BLaER1 treated with 17β-estradiol and CSF1 and Interleukin-3, amounts not matched to agents 10 nM and 100 nM (cell line): ENCODE data around the gene TXNRD2.
A peak's percentile ranks its signal among the peaks of the same experiment; 100 is the strongest.

Experiments used
- H3K27ac ChIP-seq, 11 experiments: shearing (Covaris generic); formaldehyde crosslinking; 2 replicates each; pipeline ENCODE4 v1.8.1; 2022
- H3K27me3 ChIP-seq, 11 experiments: shearing (Covaris generic); formaldehyde crosslinking; 2 replicates each; pipeline ENCODE4 v1.8.1; 2022
- H3K36me3 ChIP-seq, 11 experiments: shearing (Covaris generic); formaldehyde crosslinking; 2 replicates each; pipeline ENCODE4 v1.8.1; 2022
- H3K4me1 ChIP-seq, 10 experiments: shearing (Covaris generic); formaldehyde crosslinking; 2 replicates each; pipeline ENCODE4 v1.8.1; 2022
- H3K4me2 ChIP-seq, 11 experiments: shearing (Covaris generic); formaldehyde crosslinking; 2 replicates each; pipeline ENCODE4 v1.8.1; 2022
- H3K4me3 ChIP-seq, 10 experiments: shearing (Covaris generic); formaldehyde crosslinking; 2 replicates each; pipeline ENCODE4 v1.8.1; 2022
- H3K9ac ChIP-seq, 11 experiments: shearing (Covaris generic); formaldehyde crosslinking; 2 replicates each; pipeline ENCODE4 v1.8.1; 2022
- H3K9me3 ChIP-seq, 11 experiments: shearing (Covaris generic); formaldehyde crosslinking; replicated peaks in 1 of 11; 2 replicates each; pipeline ENCODE4 v1.8.1; 2022
- H4K20me1 ChIP-seq, 11 experiments: shearing (Covaris generic); formaldehyde crosslinking; 2 replicates each; pipeline ENCODE4 v1.8.1; 2022
- Cebpa-rat ChIP-seq, 11 experiments: shearing (Covaris generic); IDR thresholded peaks; 2 replicates each; pipeline ENCODE4 v1.8.1; 2022

Gene TXNRD2

DNA sequence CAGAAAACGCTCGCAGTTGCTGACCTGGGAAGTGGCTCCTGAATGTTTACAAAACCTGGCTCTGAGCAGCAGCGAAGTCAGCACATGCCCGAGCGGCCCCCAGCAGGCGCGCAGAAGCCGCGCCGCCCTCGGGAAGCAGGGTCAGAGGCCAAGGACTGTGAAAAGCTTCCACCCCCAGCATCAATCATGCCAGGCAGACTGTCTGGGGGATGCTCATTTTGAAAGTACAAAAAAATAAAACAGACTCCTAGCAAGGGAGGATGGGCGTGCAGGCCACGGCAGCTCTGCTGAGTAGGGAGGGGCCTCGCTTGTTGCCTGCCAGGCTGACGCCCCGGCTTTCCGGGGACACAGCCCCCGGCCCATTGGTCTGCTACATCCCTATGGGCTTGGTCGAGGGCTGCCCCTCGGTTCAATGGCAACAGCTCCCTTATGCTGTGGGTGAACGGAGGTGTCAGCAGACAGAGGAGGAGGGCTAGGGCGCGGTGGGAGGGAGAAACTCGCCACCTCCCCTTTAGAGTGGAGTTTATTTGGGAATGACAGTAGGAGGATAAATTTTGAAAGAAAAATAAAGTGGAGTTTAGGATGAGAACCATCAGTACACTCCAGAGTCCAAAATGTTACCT is 49.2 kb downstream of the TXNRD2 start:
- H3K4me1 ChIP-seq, result peaks cover 44 to 99% (median 97%) of the 10 kb centered on the region in 10 experiments
- H3K9me3 ChIP-seq, result no peaks in the 10 kb centered on the region
- peak overlapping the region; percentile 82 to 99 (median 93) for H3K4me2 ChIP-seq
- H3K36me3 ChIP-seq, result peaks cover 0 to 26% (median 11%) of the 10 kb centered on the region in 11 experiments; a peak in 9 of 22 replicates
- no peak for TF ChIP-seq Cebpa-rat (IDR thresholded peaks at IDR 0.05)
- H3K27ac ChIP-seq, result peak overlapping the region in 10 of 11 experiments; percentile 13 to 97 (median 90); a peak in 19 of 22 replicates
- H3K9ac ChIP-seq, result peak overlapping the region in 10 of 11 experiments; percentile 32 to 86 (median 74); a peak in 17 of 22 replicates
- H3K27me3 ChIP-seq, result no peaks in the 10 kb centered on the region
- peaks cover 0 to 7% (median 0%) of the 10 kb centered on the region in 11 experiments; a peak in 1 of 22 replicates for H4K20me1 ChIP-seq
- H3K4me3 ChIP-seq, result peak overlapping the region in 7 of 10 experiments; percentile 19 to 45 (median 30); a peak in 10 of 20 replicates

DNA sequence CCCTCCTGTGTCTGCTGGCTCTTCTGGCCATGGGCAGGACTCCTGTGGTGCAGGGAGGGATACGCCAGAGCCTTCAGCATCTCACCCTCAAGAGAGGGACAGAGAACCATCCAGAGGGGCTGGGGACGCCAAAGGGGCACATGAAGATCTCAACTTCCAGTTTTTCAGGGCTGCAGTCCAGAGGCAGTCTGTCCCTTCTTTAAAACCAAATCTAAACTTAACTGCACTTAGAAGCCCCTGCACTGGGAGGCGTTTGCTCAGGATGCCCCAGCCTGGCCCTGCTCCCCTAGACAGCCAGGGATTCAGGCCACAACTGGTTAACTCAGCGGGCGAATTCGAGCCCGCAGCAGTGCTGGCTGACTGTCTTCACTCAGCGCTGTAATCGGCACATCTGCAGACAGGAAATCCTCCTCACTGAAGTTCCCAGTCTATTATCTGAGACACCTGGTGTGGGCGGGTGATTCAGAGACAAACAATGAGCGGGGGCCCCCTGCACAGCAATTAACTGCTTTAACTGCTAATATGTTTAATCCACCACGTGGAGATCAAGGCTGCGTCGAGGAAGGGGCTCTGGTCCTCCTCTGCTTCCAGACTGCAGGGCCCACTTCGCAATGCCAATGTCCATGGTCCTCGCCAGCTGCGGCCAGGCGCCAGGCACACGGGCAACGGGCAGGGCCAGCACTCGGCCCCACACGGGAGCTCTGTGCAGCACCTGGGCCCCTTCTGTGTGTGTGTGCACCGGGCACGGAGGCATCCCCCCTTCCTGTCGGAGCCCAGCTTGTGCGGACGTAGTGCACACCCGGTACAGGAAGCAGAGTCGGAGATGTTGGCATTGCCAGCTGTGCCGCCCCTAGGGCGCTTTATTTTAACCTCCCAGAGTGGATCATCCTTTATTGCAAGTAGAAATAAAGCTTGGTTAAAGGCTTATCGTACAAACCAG is 50.0 kb downstream of the TXNRD2 start:
- Histone ChIP-seq H3K9me3 (no peaks in the 10 kb centered on the region), H3K4me1 (peaks cover 52 to 99% (median 97%) of the 10 kb centered on the region in 10 experiments), H3K4me3 (peak overlapping the region in 7 of 10 experiments; percentile 19 to 45 (median 30); a peak in 11 of 20 replicates), H4K20me1 (peaks cover 0 to 4% (median 0%) of the 10 kb centered on the region in 11 experiments; a peak in 1 of 22 replicates), H3K4me2 (peak overlapping the region; percentile 82 to 99 (median 93)), H3K9ac (peak overlapping the region in 10 of 11 experiments; percentile 32 to 86 (median 74); a peak in 19 of 22 replicates), H3K27me3 (no peaks in the 10 kb centered on the region), H3K36me3 (peaks cover 0 to 26% (median 11%) of the 10 kb centered on the region in 11 experiments; a peak in 9 of 22 replicates), H3K27ac (peak overlapping the region in 10 of 11 experiments; percentile 47 to 97 (median 90); a peak in 19 of 22 replicates)
- no peak for TF ChIP-seq Cebpa-rat (IDR thresholded peaks at IDR 0.05)

DNA sequence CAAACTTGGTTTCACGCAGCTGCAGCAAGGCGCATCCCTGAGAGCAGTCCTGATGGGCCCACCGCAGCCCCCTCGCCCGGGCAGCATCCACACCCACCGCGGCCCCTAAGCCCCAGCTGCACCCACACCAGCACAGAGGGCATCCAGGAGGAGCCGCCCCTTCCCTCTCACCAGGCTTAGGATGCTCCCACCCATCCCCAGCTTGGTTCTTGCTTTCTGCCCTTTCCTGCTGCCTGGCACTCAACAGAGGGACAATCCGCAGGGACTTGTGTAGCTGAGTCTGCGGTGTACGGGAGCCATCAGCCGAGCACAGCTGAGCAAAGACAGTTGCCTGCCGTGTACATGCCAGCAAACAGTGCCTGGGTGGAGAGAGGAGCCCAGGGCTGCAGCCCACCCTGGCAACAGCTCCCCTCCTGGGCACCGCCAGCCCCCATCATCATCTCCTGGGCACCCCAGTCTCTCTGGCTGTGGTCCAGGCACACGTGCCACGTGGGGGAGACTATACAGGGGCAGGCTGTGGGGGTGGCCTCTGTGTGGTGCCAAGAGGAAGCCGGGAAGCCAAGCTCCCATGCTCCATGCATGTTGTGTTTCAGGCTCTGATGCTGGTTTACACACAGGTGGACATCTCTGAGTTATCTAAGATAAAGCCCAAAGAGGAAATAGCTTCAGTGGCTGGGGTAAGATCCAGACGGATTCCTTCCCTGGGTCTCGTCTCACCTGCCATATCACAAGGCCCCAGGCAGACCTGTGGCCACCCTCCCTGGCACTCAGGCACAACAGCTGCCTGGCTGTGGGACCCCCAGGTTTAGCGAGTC is 50.9 kb downstream of the TXNRD2 start:
- peak overlapping the region in 10 of 11 experiments; percentile 32 to 86 (median 74); a peak in 18 of 22 replicates for H3K9ac ChIP-seq
- H3K4me3 ChIP-seq, result peak overlapping the region in 4 of 10 experiments; percentile 19 to 31 (median 28); a peak in 3 of 20 replicates
- no peaks in the 10 kb centered on the region for H4K20me1 ChIP-seq
- H3K27me3 ChIP-seq, result no peaks in the 10 kb centered on the region
- TF ChIP-seq Cebpa-rat (IDR thresholded peaks at IDR 0.05), result no peak
- H3K27ac ChIP-seq, result peak overlapping the region in 10 of 11 experiments; percentile 47 to 97 (median 90); a peak in 19 of 22 replicates
- peaks cover 0 to 26% (median 11%) of the 10 kb centered on the region in 11 experiments; a peak in 9 of 22 replicates for H3K36me3 ChIP-seq
- peaks cover 60 to 99% (median 97%) of the 10 kb centered on the region in 10 experiments for H3K4me1 ChIP-seq
- H3K9me3 ChIP-seq, result no peaks in the 10 kb centered on the region
- peak overlapping the region; percentile 82 to 99 (median 93) for H3K4me2 ChIP-seq

DNA sequence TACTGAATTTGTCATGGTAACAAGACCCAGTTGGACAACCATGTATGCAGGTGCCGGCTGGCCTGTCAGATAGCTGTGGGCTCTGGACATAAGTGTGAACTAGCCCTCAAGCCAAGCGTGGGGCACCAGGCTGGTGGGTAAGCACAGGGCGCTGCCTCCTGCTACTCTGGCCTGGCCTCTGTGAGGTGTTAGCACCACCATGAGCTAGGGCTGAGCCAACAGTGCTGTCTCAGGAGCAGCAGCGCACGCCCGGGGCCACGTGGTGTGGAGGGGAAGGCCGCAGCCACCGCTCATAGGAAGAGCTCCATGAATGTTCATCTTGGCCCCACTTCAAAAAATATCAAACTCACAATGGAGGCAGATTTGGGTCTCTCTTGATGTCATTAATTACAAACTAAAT is 51.7 kb downstream of the TXNRD2 start:
- TF ChIP-seq Cebpa-rat (IDR thresholded peaks at IDR 0.05), result no peak
- Histone ChIP-seq H3K4me2 (peak overlapping the region in 10 of 11 experiments; percentile 82 to 99 (median 94); a peak in 20 of 22 replicates), H3K36me3 (peaks cover 0 to 19% (median 6%) of the 10 kb centered on the region in 11 experiments; a peak in 8 of 22 replicates), H4K20me1 (no peaks in the 10 kb centered on the region), H3K4me3 (no peak overlapping the region), H3K9ac (peak overlapping the region in 5 of 11 experiments; percentile 67 to 86 (median 84); a peak in 6 of 22 replicates), H3K27ac (peak overlapping the region in 8 of 11 experiments; percentile 79 to 97 (median 92); a peak in 14 of 22 replicates), H3K9me3 (no peaks in the 10 kb centered on the region), H3K4me1 (peaks cover 68 to 99% (median 98%) of the 10 kb centered on the region in 10 experiments), H3K27me3 (no peaks in the 10 kb centered on the region)

DNA sequence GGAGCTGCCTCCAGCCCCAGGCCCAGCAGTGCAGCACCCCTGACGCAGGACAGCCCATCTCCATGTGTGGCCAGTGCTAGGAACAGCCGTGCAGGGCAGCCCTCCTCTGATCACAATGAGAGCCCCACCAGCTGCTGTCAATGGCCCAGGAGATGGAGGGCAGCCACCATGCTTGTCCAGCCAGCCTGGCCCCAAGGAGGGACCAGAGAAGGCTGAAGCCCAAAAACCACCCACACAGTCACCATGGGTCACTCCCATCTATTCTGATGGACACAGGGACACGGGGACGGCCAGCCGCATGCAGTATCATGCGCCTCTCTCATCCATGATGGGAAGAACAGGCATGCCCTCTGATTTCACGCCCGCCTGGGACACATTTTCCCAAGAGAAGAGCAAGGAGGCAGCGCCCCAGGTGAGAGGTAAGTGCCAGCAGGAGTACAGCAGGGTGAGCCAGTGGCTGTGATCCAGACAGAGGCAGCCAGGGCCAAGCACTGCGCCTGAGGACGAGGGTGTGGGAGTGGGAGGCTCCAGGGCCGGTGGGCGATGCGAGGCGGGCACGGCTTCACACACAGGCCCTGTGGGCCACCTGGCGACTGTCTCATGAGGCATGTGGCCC is 53.4 kb downstream of the TXNRD2 start:
- Histone ChIP-seq H3K9ac (peak overlapping the region in 6 of 11 experiments; percentile 3 to 84 (median 76); a peak in 9 of 22 replicates), H3K36me3 (peaks cover 0 to 4% (median 0%) of the 10 kb centered on the region in 11 experiments; a peak in 3 of 22 replicates), H3K27ac (peak overlapping the region in 10 of 11 experiments; percentile 81 to 97 (median 90); a peak in 18 of 22 replicates), H4K20me1 (no peaks in the 10 kb centered on the region), H3K4me2 (peak overlapping the region; percentile 83 to 99 (median 93)), H3K4me1 (peaks cover 77 to 98% (median 94%) of the 10 kb centered on the region in 10 experiments), H3K9me3 (no peaks in the 10 kb centered on the region), H3K27me3 (no peaks in the 10 kb centered on the region), H3K4me3 (no peak overlapping the region)
- TF ChIP-seq Cebpa-rat (IDR thresholded peaks at IDR 0.05), result no peak

DNA sequence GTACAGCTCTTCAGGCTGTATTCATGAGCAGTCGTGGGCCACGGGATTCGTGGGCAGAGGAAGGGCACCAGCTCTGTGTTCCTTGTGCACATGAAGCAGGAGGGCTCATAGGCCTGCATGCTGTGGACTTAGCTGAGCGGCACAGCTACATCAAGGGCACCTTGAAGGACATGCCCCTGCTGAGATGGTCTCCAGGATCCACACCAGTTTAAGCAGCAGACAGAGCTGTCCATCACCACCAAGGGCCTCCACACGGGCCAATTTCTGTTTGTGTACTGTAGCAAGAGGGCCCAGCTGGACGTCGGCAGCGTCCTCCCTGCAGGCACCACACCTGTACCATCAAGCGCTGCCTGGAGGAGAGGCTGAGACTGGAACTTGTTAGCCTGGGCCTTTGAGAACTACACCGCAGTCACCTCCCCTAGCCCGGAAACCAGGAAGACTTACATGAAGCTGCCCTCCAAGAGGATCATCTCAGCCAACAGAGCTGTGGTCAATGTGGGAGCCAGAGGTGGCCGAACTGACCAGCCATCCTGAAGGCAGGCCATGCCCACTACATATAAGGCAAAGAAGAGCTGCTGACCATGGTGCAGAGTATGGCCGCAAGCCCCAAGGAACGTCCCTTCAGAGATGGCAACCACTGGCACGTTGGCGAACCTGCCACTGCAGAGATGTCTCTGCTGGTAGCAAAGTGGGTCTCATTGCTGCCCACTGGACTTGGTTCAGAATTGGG is 54.2 kb downstream of the TXNRD2 start:
- peak overlapping the region; percentile 17 to 97 (median 88); a peak in 21 of 22 replicates for H3K27ac ChIP-seq
- peak overlapping the region in 9 of 11 experiments; percentile 15 to 84 (median 74); a peak in 17 of 22 replicates for H3K9ac ChIP-seq
- no peaks in the 10 kb centered on the region for H3K9me3 ChIP-seq
- no peaks in the 10 kb centered on the region for H4K20me1 ChIP-seq
- H3K4me2 ChIP-seq, result peak overlapping the region; percentile 83 to 99 (median 93)
- TF ChIP-seq Cebpa-rat (IDR thresholded peaks at IDR 0.05), result no peak; a peak in 4 of 22 replicates
- no peak overlapping the region; a peak in 1 of 20 replicates for H3K4me3 ChIP-seq
- no peaks in the 10 kb centered on the region for H3K27me3 ChIP-seq
- H3K36me3 ChIP-seq, result peaks cover 0 to 6% (median 0%) of the 10 kb centered on the region in 11 experiments; a peak in 4 of 22 replicates
- peaks cover 76 to 97% (median 91%) of the 10 kb centered on the region in 10 experiments for H3K4me1 ChIP-seq
